AG20443 (cell line): ENCODE data around the gene CD52.
"Not testable (repeated sequence)": the region's sequence is repeated elsewhere in the genome, so short reads cannot be mapped to it uniquely, and the experiment has no call there.

Experiments used
- DNase-seq: peaks from one replicate; pipeline ENCODE4 v3.0.0; 2012; ENCODE audit warnings: low spot score, mixed read lengths

CD52 gene

DNA sequence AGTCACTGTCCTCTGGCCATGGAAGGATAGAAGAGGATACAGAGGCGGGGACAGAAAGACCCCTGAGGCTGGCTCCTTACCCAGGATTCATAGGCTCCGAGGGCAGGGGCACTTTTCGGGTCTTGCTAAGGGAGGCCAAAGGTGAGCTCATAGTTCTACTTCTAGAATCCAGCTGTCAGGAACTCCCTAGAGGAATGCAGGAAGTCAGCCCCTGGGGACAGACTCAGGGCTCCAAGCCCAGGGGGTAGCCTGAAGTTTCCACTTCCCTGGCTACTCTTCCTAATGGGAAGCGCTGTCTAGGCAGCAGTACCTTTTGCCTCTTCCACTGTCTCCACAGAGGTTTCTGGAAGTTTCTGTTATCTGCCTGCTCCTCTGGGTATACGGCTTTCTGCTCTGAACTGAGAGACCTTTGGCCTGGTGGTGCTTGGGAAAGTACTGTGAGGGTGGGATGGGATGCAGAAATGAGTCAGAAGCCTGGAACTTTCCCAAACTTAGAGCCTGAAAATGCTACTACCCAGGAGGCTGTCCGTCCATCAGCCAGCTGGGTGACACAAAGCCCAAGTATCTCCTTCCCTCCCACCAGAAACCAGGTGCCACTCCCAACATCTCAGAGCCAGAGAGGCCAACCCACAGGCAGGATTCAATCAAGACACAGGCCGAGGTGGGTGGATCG lies 14.9 kb upstream of the CD52 start:
- DNase-seq: peak; percentile 63

DNA sequence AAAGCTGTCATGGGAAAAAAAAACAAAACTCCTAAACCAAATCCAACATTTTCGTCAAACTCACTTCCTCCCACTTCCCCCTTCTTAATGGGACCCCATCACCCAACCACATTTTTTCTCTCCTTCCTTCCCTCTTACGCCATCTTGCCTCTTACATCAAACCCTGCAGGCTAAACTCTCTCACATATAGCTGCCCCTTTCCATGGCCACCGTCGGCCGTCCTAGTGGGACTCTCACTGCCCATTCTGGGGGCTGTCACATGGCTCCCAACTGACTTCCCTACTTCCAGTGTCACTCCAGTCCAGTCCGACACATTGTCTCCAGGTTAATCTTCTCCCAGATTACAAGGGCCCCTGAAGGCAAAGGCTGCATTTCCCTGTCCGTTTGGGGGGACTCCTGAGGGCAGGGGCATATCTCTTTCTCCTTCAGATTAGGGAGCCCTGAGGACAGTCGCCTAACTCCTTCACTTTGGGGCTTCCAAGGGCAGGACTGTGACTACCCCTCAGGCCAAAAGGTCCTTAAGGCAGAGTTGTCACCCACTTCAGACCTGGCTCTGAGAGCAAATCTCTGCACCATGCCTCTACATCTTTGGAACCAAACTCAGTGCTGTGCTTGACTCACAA lies 12.0 kb upstream of the CD52 start:
- no peak for DNase-seq

DNA sequence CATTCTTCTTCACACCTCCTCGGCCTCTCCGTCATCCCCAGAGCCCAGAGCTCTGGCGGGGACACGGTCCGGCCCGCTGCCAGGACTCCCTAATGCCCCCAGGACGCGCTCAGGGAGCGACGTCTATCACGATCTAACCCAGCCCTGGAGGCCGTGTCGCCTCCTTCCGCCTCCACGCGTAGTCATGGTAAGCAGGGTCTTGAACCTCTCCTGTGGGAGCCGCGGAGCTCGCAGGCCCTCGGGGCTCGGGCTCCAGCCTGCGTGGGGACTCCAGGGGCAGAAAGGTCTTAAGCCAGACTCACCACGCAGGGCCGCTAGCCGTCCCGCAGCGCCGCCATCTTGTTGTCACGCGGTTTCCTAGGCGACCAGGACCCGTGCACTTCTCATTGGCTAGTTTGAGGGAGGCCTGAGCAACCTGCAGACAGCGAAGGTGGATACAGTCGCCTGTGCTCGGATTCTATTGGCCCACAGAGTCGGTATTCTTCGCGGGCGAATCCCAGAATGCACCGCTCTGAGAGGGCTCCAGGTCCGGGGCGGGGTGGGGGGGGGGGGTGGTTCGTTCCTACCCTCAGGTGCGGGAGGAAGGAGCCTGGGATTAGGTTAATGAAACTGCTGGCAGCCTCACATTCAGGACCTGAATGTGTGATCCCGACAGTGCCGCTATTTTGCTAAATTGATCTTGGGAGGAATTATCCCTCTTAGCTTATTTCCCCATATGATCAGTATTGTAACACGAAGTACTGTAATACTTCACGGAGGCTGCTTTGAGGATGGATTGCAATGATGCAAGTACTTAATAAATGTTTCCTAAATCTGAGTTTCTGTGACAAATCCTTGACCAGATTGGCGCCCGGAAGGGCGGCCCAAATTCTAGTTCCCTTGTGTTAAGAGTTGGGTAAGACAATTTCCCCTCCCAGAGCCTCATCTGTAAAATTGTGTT lies 11.2 kb upstream of the CD52 start, which contains the start of gene UBXN11:
UBXN11 (minus strand) TSS at position 347 of the 940 bp plus-strand sequence. CDS start 3,753 bp downstream, outside the sequence.
- DNase-seq: peak; percentile 96

DNA sequence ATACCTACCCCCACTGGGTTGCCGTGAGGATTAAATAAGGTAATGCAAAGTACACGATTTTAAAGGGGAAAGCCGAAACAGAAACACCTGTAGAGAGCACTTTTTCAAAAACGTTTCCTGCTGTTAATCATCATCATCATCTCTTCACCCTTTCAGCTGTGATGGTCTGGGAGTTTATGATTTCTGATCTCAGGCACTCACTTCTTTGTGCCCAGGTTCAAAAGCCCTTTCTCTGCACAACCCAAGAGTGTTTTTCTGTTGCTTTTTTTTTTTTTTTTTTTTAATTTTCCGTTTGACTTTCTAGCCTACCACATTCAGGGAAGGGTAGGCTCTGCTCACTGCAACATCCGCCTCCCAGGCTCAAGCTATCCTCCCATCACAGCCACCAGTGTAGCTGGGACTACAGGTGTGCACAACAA lies 10.4 kb upstream of the CD52 start:
- DNase-seq: no peak

DNA sequence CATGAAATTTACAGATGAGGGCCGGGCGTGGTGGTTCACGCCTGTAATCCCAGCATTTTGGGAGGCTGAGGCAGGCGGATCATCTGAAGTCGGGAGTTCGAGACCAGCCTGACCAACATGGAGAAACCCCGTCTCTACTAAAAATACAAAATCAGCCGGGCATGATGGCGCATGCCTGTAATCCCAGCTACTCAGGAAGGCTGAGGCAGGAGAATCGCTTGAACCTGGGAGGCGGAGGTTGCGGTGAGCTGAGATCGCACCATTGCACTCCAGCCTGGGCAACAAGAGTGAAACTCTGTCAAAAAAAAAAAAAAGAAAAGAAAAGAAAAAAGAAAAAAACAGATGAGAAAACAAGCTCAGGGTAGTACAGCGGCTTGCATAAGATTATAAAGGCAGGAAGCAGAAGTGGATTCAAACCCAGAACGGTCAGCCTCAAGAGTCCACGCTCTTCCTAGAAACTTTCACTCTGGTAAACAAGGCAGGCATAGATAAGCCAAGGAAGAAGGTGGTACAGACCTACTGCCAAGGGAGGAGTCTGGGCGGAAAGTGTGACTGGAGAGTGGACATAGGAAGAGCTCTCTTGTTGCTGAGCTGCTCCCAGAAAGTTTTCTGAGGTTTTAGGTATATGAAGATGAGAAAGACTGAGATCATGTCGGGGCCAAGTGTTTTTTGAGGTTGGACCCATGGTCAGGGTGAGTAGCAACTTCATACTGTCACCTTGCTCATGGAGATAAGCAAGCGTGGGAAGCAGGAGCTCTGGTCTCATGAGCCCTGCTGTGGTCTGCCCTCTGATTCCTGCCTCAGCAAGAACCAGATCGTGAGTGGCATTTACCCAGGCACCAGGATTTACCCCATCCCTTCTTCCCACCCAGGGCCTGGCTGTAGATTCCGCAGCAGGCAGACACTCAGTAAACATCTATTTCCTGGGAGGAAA lies 9.5 kb upstream of the CD52 start:
- not testable (repeated sequence) for DNase-seq

DNA sequence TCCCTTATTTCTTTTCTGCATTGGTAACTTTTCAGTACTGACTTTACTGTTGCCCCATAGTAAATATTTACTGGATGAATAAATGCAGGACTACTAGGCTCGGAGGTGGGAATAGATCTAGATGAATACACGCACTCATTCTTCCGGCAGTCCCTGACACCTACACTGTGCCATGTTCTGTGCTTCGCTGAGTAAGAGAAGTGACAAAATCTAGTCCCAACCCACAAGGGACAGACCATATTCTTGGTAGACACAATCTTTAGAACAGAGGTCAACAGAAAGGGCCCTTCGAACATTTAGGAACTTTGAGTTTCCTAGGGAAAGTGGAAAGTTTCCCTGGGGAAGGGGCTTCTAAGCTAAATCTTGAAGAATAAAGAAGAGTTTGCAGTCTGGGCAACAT lies 3.3 kb upstream of the CD52 start:
- DNase-seq: no peak

DNA sequence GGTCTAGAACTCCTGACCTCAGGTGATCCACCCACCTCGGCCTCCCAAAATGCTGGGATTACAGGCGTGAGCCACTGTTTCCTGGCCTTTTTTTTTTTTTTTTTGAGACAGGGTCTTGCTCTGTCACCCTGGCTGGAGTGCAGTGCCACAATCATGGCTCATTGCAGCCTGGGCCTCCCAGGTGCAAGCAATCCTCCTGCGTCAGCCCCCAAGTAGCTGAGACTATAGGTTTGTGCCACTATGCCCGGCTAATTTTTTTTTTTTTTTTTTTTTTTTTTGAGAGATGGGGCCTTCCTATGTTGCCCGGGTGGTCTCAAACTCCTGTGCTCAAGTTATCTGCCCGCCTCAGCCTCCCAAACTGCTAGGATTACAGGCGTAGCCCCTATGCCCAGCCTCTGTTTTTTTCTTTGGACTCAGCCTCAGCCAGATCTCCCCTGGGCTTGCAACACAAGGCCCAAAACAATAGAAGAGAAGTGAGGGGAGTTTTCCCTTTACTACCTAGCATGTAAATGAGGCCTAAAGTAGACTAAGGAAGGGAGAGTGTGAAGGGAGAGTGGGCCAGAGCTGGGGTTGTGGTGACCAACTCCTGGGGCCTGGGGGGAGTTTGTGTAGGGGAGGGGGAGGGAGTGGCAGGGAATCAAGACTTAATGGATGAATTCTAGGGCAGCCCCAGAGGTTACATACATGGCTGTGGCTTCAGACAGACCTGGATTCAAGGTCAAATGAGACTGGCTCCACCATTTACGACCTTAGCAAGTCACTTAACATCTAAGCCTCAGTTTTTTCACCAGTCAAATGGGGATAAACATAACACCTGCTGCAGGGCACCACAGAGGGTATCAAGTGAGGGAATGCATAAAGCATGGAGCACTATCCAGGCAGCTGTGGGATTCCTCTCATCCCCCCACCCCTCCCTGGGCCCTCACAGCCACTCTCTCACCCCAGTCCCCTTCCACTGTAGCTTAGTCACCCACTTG lies 1.6 kb upstream of the CD52 start:
- no peak for DNase-seq

DNA sequence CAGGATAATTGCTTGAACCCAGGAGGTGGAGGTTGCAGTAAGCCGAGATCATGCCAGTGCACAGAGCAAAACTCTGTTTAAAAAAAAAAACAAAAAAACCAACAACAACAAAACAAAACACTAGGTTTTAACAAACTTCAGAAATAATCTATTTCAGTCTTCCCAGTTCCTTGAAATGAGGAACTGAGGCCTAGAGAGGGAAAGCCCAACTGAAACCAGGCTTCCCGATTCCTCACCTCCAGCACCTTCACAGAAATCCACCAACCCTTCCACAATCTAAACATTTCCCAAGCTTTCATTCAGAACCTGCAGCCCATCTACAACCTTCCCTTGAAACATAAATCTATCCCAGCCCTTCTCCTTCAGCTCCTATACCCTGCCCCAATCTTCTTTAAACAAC lies 612 bp upstream of the CD52 start:
- DNase-seq: no peak

DNA sequence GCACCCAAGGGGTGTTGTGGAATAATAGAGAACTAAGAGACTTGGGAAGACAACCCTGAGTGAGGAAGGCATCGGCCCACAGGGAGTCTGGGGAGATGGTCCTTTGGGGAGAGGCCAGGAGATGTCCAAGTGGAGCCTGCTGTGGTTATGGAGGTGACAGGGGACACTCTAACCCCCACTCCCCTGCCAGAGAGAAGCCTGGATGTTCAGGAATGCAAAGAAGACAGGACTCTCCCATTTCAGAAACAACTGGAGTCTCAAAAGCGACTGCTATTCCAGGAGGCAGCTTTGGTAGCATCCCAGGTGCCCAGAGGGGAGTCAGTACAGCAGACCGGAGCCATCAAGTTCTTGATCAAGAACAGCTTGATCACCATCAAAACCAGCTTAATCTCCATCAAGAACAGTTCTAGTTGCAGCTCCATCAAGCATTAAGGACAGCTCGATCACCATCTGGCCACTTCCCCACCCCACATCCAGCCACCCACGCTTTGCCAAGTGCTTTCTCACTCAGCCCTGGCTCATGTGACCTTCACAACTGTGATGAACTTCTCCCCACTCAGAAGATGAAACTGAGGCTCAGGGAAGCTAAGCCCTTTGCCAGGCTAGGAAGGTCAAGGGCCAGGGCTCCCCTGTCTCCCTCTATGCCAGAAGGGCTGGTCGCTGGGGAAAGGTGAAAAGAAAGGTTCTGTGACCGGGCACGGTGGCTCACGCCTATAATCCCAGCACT lies 743 bp downstream of the CD52 start:
- DNase-seq: no peak

DNA sequence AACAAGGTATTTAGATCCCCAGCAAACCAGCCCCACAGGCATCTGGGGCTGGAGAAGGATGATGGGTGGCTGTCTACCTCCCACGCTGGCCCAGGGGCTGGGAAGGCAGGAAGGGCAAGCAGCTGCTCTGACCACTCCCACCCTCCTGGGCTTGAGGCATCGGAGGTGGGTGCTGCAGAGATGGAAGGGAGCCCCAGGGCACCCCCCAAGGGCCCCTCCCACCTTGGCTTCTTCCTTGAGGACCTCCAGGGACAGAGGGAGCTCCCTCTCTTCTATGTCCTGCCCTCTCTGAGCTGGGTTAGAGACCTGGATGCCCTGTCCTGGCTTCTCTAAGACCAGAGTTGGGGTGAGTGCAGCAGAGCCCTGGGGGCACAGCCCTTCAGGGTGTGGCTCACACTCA lies 3.1 kb downstream of the CD52 start:
- DNase-seq: no peak

DNA sequence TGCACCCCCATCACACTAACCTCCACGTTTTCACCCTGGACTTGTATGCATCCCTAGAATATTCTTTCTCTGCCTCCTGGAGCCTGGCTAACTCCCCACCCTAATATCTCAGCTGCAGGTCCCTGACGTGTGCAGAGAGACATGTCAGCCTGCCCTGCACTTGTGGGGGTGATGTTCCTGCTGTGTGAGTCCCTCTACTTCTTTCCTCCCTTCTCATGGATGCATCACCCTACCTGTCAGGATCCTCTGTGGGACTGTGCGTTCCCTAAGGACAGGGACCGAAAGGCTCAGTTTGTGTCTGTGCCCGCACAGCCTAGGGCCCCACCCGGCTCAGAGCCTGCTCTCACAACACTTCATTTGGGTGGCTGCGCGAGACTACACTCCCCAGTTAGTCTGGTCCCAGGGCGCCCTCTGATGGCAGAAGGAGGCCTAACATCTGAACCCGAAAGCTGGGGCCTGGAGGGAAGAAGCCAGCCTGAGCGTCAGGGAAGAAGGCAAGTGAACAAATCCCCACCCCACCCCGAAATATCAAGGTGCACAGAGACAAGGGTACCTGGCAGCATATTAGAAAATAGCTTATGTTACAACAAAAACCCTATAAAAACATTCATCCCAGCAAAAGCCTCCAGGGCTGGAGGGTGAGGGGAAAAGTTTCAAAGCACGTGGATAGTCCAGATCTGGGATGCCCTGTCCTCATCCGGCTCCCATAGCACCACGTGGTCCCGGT lies 3.7 kb downstream of the CD52 start:
- peak; percentile 94 for DNase-seq

DNA sequence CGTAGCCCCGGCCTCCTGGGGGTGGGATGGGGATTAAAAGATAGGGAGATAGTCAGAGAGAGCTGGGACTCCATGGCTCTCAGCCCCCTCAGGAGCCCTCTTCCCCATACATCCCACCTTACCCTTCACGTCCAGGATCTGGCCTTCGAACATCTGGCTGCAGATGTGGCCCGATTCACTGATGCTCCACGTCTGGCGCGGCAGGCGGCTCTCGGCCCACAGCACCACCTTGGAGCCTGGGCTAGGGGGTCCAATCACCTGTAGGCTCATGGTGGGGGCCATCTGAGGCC lies 4.2 kb downstream of the CD52 start:
- no peak for DNase-seq

DNA sequence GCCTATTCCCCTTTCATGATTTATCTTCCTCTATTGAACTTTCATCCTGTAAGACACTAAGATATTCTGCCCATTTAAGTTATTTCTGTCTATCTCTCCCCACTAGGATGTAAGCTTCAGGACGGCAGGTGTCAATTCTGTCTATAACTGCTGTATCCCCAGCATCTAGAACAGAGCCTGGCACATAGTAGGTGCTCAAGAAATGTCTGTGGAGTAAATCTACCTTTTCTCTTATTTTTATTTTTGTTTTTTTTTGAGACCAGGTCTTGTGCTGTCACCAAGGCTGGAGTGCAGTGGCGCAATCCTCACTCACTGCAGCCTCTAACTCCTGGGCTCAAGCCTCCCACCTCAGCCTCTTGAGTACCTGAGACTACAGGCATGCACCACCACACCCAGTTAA lies 5.6 kb downstream of the CD52 start:
- DNase-seq: no peak

DNA sequence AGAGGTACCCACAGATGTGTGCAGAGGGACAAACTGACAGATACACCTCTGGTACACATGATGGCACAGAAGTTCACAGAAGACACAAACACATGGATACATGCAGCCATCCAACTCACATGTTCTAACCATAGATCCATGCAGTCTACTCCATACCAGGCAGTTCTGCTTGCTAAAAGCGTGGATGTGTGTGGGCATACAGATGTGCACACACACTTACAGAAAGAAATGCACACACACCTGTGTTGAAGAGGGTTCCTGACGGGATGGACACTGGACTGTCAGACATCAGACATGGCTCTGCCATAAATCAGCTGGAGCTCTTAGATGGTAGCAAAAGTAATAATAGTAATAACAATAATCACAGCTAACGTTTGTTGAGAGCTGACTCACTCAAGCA lies 6.8 kb downstream of the CD52 start:
- DNase-seq: no peak

DNA sequence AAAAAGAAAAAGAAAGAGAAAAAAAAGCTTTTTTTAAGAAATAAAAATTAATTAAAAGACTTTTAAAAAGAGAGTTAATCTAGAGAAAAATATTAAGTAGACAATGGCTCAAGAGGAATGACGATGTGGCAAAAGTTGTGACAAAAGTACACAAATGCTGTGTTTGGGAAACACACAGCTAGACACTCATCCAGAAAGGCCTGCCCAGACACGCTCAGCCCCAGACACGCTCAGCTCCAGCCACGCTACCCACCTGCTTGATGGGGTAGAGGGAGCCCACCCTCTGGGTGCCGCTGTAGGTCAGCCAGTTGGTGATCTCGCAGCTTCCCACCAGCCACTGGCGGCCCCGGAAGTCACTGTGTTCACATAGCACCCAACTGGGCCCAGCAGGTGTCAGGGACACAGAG lies 10.2 kb downstream of the CD52 start:
- no peak for DNase-seq

DNA sequence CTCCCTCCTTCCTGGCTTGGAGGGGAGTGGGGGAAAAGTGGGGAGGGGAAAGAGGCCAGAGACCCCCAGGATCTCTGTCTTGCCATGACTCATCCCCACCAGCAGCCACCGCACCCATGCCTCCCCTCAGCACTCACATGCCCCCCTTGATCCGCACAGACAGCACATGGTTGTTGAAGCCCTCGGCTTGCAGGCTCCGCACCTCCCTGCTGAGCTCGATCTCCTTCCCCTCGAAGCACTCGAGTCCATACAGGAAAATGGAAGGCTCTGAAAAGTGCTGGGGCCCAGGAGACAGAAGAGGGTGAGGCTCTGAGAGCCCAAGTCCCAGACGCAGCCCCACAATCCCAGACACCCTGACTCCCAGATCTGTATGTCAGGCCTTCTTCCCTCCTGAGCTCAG lies 10.8 kb downstream of the CD52 start:
- DNase-seq: no peak

DNA sequence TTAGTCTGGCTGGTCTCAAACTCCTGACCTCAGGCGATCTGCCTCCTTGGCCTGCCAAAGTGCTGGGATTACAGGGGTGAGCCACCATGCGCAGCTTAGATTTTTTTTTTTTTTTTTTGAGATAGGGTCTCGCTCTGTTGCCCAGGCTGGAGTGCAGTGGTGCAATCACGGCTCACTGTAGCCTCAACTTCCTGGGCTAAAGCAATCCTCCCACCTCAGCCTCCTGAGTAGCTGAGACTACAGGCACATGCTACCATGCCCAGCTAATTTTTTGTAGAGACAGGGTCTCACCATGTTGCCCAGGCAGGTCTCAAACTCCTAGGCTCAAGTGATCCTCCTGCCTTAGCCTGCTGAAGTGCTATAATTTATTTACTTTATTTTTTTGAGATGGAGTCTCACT lies 11.6 kb downstream of the CD52 start:
- DNase-seq: not testable (repeated sequence)

DNA sequence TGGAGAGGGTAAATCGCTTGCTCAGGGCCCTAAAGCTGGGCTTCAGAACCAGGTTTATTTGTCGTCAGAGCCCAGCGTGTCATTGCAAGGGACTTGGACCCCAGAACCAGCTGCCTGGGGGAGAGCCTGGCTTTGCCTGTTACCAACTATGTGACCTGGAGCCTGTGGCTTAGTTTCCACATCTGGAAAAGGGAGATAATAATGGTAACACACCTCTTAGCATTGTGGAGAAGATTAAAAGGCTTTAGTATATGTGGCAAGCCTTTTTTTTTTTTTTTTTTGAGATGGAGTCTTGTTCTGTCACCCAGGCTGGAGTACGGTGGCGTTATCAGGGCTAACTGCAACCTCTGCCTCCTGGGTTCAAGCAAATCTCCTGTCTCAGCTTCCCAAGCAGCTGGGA lies 12.5 kb downstream of the CD52 start:
- no peak for DNase-seq

DNA sequence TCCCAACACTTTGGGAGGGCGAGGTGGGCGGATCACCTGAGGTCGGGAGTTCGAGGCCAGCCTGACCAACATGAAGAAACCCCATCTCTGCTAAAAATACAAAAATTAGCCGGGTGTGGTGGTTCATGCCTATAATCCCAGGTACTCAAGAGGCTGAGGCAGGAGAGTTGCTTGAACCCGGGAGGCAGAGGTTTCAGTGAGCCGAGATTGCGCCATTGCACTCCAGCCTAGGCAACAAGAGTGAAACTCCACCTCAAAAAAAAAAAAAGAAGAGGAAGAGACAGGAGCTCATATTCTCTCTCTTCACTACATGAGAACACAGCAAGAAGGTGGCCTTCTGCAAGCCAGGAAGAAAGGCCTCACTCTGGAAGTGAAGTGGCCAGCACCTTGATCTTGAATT lies 15.6 kb downstream of the CD52 start:
- not testable (repeated sequence) for DNase-seq
